ENCODE measurements around the gene SRD5A1.
"Not testable (repeated sequence)": the region's sequence is repeated elsewhere in the genome, so short reads cannot be mapped to it uniquely, and the experiment has no call there.

Gene SRD5A1

GRCh38 chr5:6666762-6667161 lies 33.5 kb downstream of the SRD5A1 start:
- no peak for ATAC-seq
- no peak for TF ChIP-seq ZC3H10 (CRISPR knock-in tag; IDR thresholded peaks at IDR 0.05)
- no peak for TF ChIP-seq ZFP30 (CRISPR knock-in tag; IDR thresholded peaks at IDR 0.05)

- TF ChIP-seq ISL1 (CRISPR knock-in tag; IDR thresholded peaks at IDR 0.05) = no peak
- no peak for TF ChIP-seq GLIS3 (CRISPR knock-in tag; IDR thresholded peaks at IDR 0.05)
- TF ChIP-seq ZNF70 (CRISPR knock-in tag; IDR thresholded peaks at IDR 0.05) = no peak
- no peak for TF ChIP-seq TOX (CRISPR knock-in tag; IDR thresholded peaks at IDR 0.05; ENCODE audit: borderline replicate concordance)
- no peak for TF ChIP-seq TCF4 (CRISPR knock-in tag; IDR thresholded peaks at IDR 0.05; ENCODE audit: borderline replicate concordance)
- no peak for TF ChIP-seq POU6F1 (CRISPR knock-in tag; IDR thresholded peaks at IDR 0.05; ENCODE audit: borderline replicate concordance, low read depth)
- TF ChIP-seq BACH2 (CRISPR knock-in tag; IDR thresholded peaks at IDR 0.05; ENCODE audit: borderline replicate concordance) = no peak
- TF ChIP-seq ESRRG (CRISPR knock-in tag; IDR thresholded peaks at IDR 0.05) = no peak
- no peak for TF ChIP-seq ZFP3 (CRISPR knock-in tag; IDR thresholded peaks at IDR 0.05)
- no peak for TF ChIP-seq CSRNP3 (CRISPR knock-in tag; IDR thresholded peaks at IDR 0.05)
- no peak for TF ChIP-seq CREB5 (CRISPR knock-in tag; IDR thresholded peaks at IDR 0.05; ENCODE audit: low read depth)
- TF ChIP-seq, protein P1, sequence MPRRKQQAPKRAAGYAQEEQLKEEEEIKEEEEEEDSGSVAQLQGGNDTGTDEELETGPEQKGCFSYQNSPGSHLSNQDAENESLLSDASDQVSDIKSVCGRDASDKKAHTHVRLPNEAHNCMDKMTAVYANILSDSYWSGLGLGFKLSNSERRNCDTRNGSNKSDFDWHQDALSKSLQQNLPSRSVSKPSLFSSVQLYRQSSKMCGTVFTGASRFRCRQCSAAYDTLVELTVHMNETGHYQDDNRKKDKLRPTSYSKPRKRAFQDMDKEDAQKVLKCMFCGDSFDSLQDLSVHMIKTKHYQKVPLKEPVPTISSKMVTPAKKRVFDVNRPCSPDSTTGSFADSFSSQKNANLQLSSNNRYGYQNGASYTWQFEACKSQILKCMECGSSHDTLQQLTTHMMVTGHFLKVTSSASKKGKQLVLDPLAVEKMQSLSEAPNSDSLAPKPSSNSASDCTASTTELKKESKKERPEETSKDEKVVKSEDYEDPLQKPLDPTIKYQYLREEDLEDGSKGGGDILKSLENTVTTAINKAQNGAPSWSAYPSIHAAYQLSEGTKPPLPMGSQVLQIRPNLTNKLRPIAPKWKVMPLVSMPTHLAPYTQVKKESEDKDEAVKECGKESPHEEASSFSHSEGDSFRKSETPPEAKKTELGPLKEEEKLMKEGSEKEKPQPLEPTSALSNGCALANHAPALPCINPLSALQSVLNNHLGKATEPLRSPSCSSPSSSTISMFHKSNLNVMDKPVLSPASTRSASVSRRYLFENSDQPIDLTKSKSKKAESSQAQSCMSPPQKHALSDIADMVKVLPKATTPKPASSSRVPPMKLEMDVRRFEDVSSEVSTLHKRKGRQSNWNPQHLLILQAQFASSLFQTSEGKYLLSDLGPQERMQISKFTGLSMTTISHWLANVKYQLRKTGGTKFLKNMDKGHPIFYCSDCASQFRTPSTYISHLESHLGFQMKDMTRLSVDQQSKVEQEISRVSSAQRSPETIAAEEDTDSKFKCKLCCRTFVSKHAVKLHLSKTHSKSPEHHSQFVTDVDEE (CRISPR knock-in tag; IDR thresholded peaks at IDR 0.05) = no peak
- TF ChIP-seq, protein P2, sequence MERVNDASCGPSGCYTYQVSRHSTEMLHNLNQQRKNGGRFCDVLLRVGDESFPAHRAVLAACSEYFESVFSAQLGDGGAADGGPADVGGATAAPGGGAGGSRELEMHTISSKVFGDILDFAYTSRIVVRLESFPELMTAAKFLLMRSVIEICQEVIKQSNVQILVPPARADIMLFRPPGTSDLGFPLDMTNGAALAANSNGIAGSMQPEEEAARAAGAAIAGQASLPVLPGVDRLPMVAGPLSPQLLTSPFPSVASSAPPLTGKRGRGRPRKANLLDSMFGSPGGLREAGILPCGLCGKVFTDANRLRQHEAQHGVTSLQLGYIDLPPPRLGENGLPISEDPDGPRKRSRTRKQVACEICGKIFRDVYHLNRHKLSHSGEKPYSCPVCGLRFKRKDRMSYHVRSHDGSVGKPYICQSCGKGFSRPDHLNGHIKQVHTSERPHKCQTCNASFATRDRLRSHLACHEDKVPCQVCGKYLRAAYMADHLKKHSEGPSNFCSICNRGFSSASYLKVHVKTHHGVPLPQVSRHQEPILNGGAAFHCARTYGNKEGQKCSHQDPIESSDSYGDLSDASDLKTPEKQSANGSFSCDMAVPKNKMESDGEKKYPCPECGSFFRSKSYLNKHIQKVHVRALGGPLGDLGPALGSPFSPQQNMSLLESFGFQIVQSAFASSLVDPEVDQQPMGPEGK (CRISPR knock-in tag; IDR thresholded peaks at IDR 0.05; ENCODE audit: borderline replicate concordance) = no peak
- no peak for TF ChIP-seq PPARA (CRISPR knock-in tag; IDR thresholded peaks at IDR 0.05; ENCODE audit: borderline replicate concordance)
- TF ChIP-seq ZFP30 (CRISPR knock-in tag; IDR thresholded peaks at IDR 0.05) = no peak
- TF ChIP-seq ARNTL (CRISPR knock-in tag; IDR thresholded peaks at IDR 0.05; ENCODE audit: borderline replicate concordance, low read depth) = no peak
- ATAC-seq = no peak
These were observed 34.4 kb downstream of the SRD5A1 start for GRCh38 chr5:6667648-6668047.

DNA sequence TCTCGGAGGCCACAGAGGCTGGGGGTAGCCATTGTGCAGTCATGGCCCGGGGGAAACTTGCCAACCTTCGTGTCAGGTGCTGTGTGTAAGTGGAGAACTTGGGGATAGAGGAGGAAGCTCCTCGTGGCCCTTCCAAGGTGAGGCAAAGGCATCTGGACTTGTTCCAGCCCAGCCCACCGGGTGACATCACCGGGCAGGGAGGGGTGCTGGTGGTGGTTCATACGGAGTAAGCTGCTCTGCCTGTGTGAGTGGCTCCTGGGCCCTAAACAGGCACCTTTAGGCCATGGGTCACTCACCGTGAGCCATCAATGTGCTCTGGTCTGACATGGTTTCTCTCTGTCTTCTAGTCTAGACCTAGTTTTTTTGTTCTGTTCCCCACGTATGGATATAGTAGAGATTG lies 35.5 kb downstream of the SRD5A1 start:
- not testable (repeated sequence) for ATAC-seq

GRCh38 chr5:6673031-6673430 lies 39.8 kb downstream of the SRD5A1 start:
- no peak for ATAC-seq
- TF ChIP-seq POU6F1 (CRISPR knock-in tag; IDR thresholded peaks at IDR 0.05; ENCODE audit: borderline replicate concordance, low read depth) (no peak), ZFP3 (CRISPR knock-in tag; IDR thresholded peaks at IDR 0.05) (no peak), PPARA (CRISPR knock-in tag; IDR thresholded peaks at IDR 0.05; ENCODE audit: borderline replicate concordance) (no peak), OSR1 (CRISPR knock-in tag; IDR thresholded peaks at IDR 0.05) (no peak), ARNTL (CRISPR knock-in tag; IDR thresholded peaks at IDR 0.05; ENCODE audit: borderline replicate concordance, low read depth) (no peak), ESRRG (CRISPR knock-in tag; IDR thresholded peaks at IDR 0.05) (no peak), CREB5 (CRISPR knock-in tag; IDR thresholded peaks at IDR 0.05; ENCODE audit: low read depth) (no peak), ZC3H10 (CRISPR knock-in tag; IDR thresholded peaks at IDR 0.05) (no peak), CSDC2 (CRISPR knock-in tag; IDR thresholded peaks at IDR 0.05) (no peak), SNAI2 (CRISPR knock-in tag; IDR thresholded peaks at IDR 0.05) (no peak), ZNF565 (CRISPR knock-in tag; conservative IDR thresholded peaks at IDR 0.05; ENCODE audit: low read depth) (no peak)
- TF ChIP-seq, protein P1 (CRISPR knock-in tag; IDR thresholded peaks at IDR 0.05) = no peak

Measured in SK-N-SH treated with all-trans-retinoic acid at 6 μM for 48 hours (cell line).